ENCODE data around the gene ASF1B. TPM values are rescaled to one million over a fixed set of nuclear protein-coding genes. Genes with fewer than 3 reads are reported as not detected.
"Not testable (repeated sequence)": the region's sequence is repeated elsewhere in the genome, so short reads cannot be mapped to it uniquely, and the experiment has no call there.

Gene ASF1B
- total and polyA plus RNA-seq, 2 experiments from 2014 or later, result 33.3 to 36.9 TPM

DNA sequence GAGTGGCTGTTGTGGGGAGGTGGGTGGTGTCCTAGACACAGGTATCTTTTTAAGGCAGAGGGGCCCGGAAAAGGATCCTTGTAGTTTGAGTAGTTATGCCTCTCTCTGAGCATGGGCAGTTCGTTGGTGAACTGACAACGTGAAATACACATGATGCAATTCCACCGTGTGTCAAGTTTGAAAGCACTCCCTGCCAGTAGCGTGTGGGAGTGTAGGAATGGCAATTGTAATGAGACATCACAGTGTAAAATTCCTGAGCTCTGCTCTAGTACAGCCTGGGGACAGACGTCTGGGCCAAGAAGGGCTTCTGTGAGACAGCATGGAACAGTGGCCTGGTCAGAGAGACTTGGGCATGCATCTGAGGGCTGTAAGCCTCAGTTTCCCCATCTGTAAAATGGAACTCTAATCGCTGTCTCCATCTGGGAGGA, 10.4 kb upstream of the ASF1B start:
- Histone ChIP-seq H3K4me2 (no peak overlapping the region), H3K4me3 (no peak overlapping the region), H3F3A (replicated peaks; ENCODE audit: low read depth) (peaks cover 12% of the 10 kb centered on the region; the same call in 1 of the 2 replicates), H3K79me2 (replicated peaks; ENCODE audit: insufficient read depth) (no peaks in the 10 kb centered on the region), H4K20me1 (replicated peaks; ENCODE audit: insufficient read depth) (peaks cover 12% of the 10 kb centered on the region; the same call in 1 of the 2 replicates), H2AFZ (no peak overlapping the region), H3K4me1 (ENCODE audit: insufficient read depth) (peaks cover 26% of the 10 kb centered on the region; the same call in 1 of the 2 replicates), H3K27ac (ENCODE audit: low read depth) (no peak overlapping the region), H3K36me3 (ENCODE audit: insufficient read depth) (no peaks in the 10 kb centered on the region; the same call in 1 of the 2 replicates), H3K27me3 (ENCODE audit: insufficient read depth) (no peaks in the 10 kb centered on the region), H3K9me2 (ENCODE audit: insufficient read depth) (no peaks in the 10 kb centered on the region)
- Mint-ChIP-seq H3K27ac (no peak overlapping the region), H3K4me1 (peaks cover 35% of the 10 kb centered on the region), H3K4me3 (no peak overlapping the region), H3K9me3 (peaks cover 3% of the 10 kb centered on the region; the same call in 1 of the 3 replicates), H3K27me3 (ENCODE audit: insufficient read depth, low read depth, poor library complexity) (peaks cover 21% of the 10 kb centered on the region), H3K36me3 (ENCODE audit: low read depth) (peaks cover 3% of the 10 kb centered on the region)
- DNase-seq (ENCODE audit: low spot score) (no peak), ATAC-seq (no peak)
- TF ChIP-seq ZNF331 (CRISPR knock-in tag; IDR thresholded peaks at IDR 0.05; ENCODE audit: low read depth) (no peak), STAT1 (IDR thresholded peaks at IDR 0.05; ENCODE audit: unreplicated experiment) (no peak), CREB1 (CRISPR knock-in tag; IDR thresholded peaks at IDR 0.05; ENCODE audit: low read depth) (no peak), EZH2 (IDR thresholded peaks at IDR 0.05; ENCODE audit: low read depth, unreplicated experiment) (no peak), JUNB (IDR thresholded peaks at IDR 0.05; ENCODE audit: unreplicated experiment) (no peak), ZNF114 (CRISPR knock-in tag; IDR thresholded peaks at IDR 0.05) (no peak), NANOG (IDR thresholded peaks at IDR 0.05; ENCODE audit: borderline replicate concordance) (no peak), POLR2AphosphoS5 (IDR thresholded peaks at IDR 0.05; ENCODE audit: low read depth) (no peak)
- TF ChIP-seq, protein P1, sequence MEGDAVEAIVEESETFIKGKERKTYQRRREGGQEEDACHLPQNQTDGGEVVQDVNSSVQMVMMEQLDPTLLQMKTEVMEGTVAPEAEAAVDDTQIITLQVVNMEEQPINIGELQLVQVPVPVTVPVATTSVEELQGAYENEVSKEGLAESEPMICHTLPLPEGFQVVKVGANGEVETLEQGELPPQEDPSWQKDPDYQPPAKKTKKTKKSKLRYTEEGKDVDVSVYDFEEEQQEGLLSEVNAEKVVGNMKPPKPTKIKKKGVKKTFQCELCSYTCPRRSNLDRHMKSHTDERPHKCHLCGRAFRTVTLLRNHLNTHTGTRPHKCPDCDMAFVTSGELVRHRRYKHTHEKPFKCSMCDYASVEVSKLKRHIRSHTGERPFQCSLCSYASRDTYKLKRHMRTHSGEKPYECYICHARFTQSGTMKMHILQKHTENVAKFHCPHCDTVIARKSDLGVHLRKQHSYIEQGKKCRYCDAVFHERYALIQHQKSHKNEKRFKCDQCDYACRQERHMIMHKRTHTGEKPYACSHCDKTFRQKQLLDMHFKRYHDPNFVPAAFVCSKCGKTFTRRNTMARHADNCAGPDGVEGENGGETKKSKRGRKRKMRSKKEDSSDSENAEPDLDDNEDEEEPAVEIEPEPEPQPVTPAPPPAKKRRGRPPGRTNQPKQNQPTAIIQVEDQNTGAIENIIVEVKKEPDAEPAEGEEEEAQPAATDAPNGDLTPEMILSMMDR (conservative IDR thresholded peaks at IDR 0.05; ENCODE audit: low read depth in 2 of 2), result no peak
- TF ChIP-seq, protein P2, sequence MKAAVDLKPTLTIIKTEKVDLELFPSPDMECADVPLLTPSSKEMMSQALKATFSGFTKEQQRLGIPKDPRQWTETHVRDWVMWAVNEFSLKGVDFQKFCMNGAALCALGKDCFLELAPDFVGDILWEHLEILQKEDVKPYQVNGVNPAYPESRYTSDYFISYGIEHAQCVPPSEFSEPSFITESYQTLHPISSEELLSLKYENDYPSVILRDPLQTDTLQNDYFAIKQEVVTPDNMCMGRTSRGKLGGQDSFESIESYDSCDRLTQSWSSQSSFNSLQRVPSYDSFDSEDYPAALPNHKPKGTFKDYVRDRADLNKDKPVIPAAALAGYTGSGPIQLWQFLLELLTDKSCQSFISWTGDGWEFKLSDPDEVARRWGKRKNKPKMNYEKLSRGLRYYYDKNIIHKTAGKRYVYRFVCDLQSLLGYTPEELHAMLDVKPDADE (IDR thresholded peaks at IDR 0.05), result no peak

DNA sequence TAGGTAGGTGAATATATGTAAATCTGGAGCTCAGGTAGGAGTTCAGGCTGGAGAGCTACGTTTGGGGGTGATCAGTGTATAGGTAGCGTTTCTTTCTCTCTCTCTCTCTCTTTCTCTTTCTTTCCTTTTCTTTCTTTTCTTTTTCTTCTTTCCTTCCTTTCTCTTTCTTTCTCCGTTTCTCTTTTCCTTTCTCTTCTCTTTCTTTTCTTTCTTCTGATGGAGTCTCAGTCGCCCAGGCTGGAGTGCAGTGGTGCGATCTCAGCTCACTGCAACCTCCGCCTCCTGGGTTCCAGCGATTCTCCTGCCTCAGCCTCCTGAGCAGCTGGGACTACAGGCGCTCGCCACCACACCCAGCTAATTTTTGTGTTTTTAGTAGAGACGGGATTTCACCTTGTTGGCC, 9.8 kb upstream of the ASF1B start:
- not testable (repeated sequence) for ATAC-seq, H3K27ac Mint-ChIP-seq

More for the DNA sequence above, 9.8 kb upstream of the ASF1B start:
- Histone ChIP-seq H4K20me1 (replicated peaks; ENCODE audit: insufficient read depth) (peaks cover 12% of the 10 kb centered on the region; the same call in 1 of the 2 replicates), H3K4me1 (ENCODE audit: insufficient read depth) (peaks cover 26% of the 10 kb centered on the region; the same call in 1 of the 2 replicates), H3F3A (replicated peaks; ENCODE audit: low read depth) (0 out of 2 replicates have a peak, but pooled peaks cover 11% of the 10 kb centered on the region)
- Mint-ChIP-seq H3K4me1 (peaks cover 32% of the 10 kb centered on the region), H3K27me3 (ENCODE audit: insufficient read depth, low read depth, poor library complexity) (peaks cover 19% of the 10 kb centered on the region)
- H3K27me3 ChIP-seq (ENCODE audit: insufficient read depth); H3K27ac ChIP-seq (ENCODE audit: low read depth); H3K36me3 ChIP-seq (ENCODE audit: insufficient read depth); H3K9me2 ChIP-seq (ENCODE audit: insufficient read depth); H3K9me3 Mint-ChIP-seq; H3K79me2 ChIP-seq (replicated peaks; ENCODE audit: insufficient read depth); H3K4me3 Mint-ChIP-seq; H2AFZ ChIP-seq; H3K4me3 ChIP-seq; H3K36me3 Mint-ChIP-seq (ENCODE audit: low read depth); H3K4me2 ChIP-seq; DNase-seq (ENCODE audit: low spot score): not testable (repeated sequence)

All from GM23338 (cell line).